Right forelimb (tissue), 1 donor: ENCODE measurements around the gene SLC6A6.

Experiments
- DNase-seq: peaks from one replicate; pipeline ENCODE4 v3.0.0-alpha.2; 2018

The SLC6A6 gene

GRCh38 chr3:14525685-14526631 is 123.6 kb downstream of the SLC6A6 start:
- no peak for DNase-seq

GRCh38 chr3:14528081-14528480 is 125.7 kb downstream of the SLC6A6 start:
- no peak for DNase-seq

GRCh38 chr3:14531856-14532395 is 129.5 kb downstream of the SLC6A6 start:
- no peak for DNase-seq

- no peak for DNase-seq
Measured at GRCh38 chr3:14532691-14533456, 130.5 kb downstream of the SLC6A6 start.

- DNase-seq, result no peak
Measured at GRCh38 chr3:14533457-14533958, 131.1 kb downstream of the SLC6A6 start.

GRCh38 chr3:14534516-14535191 is 132.2 kb downstream of the SLC6A6 start:
- no peak for DNase-seq

GRCh38 chr3:14535616-14536015 is 133.2 kb downstream of the SLC6A6 start:
- DNase-seq, result no peak

GRCh38 chr3:14536055-14536815 is 133.8 kb downstream of the SLC6A6 start:
- no peak for DNase-seq

- DNase-seq, result no peak
Measured at GRCh38 chr3:14536837-14537589, 134.6 kb downstream of the SLC6A6 start.

- no peak for DNase-seq
Measured at GRCh38 chr3:14537590-14538450, 135.4 kb downstream of the SLC6A6 start.

- DNase-seq, result no peak
Measured at GRCh38 chr3:14538451-14539088, 136.2 kb downstream of the SLC6A6 start.
